GM21723 (cell line): ENCODE measurements around the gene IL16.
A peak's percentile ranks its signal among the peaks of the same experiment; 100 is the strongest.

Experiments
- ATAC-seq: cut with Tn5 transposase; IDR thresholded peaks from one replicate; pipeline ENCODE4 v1.9.1; 2021; ENCODE audit warnings: mild to moderate bottlenecking, moderate library complexity; ENCODE audit not compliant: unreplicated experiment

The IL16 gene

GRCh38 chr15:81273200-81273599, 76.5 kb downstream of the IL16 start:
- ATAC-seq = no peak

DNA sequence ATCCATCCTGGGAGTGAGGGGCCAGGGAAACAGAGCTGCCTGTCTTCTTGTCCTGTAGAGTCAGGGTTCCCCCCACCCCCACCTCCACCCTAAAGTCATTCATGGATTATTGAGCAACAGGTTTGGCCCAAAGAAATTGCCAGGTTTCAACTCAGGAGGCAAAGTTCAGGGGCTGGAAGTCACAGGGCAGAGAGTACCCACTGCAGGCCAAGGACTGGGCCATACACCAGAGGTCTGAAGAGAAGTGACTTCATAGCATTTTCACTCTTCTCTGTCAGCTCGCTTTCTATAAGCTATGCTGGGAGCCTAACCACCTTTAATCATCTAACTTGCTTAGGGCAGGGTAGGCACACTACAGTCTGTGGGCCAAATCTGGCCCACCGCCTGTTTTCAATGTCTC, 77.2 kb downstream of the IL16 start:
- ATAC-seq = no peak

- ATAC-seq = no peak
Observed at GRCh38 chr15:81274255-81274654, 77.6 kb downstream of the IL16 start.

DNA sequence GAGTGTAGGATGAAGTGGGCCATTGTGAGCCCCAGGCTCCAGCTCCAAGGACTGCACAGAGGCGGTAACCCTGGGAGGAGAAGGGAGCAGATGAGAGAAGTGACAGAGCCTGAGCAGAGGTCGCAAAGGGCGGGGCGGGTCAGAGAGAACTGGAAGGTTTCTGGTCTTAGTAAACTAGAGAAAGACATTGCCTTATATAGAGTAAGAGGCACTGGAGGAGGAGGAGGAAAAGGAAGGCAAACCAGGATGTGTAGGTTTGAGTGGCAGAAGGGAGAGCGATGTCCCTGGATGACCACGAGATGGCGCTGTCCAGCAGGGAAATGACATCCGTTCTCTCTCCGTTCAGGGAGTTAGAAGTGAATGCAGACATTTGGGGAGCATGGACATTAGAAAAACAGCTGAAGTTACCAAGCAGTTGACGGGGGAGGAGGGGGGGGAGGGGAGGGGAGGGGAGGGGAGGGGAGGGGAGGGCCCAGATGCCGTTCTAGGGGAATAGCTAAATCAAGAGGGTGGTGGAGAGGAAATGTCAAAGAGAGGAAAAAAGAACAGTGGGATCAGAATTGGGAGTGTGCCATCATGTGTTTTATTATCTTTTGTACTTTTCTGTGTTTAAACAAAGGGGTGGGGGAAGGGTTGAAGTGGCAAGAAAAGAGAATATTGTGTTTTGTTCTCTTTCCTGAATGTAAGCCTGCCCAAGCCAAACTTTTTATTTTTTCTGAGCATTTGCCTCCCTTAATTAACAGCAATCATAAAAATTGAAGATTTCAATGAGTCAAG, 78.4 kb downstream of the IL16 start:
- ATAC-seq = peak; percentile 89

DNA sequence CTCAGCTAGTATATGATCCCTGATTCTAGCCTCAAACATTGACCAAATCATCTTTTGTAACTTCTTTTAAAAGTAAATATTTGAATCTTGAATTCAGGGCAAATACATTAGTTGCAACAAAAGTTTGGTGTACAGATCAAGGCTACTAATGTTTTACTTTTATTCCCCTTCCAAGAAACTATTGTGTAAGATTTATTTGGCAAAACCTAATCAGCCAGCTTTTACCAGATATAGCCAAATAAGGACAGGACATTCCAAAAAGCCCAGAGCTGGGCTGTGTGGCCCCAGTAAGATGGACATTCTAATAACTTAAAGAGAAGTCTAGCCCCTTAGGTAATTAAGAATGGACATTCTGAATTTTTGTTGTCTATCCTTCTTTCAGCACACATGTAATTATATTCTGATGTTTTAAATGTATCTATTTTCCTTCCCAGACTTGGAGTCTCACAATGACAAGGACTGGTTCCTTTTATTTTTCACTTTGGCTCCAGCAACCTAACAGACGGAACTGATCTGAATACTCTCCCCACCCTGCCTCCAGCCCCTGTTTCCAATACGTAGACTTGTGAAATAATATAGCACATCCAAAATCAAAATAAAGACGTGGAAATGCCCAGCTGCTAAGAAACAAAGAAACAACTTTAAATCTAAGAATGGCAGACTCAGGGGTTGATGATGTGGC, 79.2 kb downstream of the IL16 start:
- no peak for ATAC-seq

GRCh38 chr15:81276967-81277366, 80.3 kb downstream of the IL16 start:
- no peak for ATAC-seq

DNA sequence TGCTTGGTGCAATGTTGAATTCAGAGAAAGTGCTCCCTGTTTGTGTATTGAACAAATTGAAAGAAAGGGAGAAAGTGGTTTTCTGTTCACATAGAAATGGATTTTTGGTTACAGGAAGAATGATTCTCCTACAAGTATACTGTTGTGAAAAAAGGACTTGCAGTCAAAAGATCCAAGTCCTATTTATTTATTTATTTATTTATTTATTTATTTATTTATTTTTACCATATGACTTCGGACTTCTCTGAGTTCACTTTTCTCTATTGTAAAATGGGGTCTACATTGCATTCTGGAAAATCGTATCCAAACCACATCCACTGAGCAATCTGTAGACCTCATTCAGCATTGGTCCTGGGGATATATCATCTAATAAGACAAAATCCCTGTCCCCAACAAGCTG, 81.2 kb downstream of the IL16 start:
- no peak for ATAC-seq

DNA sequence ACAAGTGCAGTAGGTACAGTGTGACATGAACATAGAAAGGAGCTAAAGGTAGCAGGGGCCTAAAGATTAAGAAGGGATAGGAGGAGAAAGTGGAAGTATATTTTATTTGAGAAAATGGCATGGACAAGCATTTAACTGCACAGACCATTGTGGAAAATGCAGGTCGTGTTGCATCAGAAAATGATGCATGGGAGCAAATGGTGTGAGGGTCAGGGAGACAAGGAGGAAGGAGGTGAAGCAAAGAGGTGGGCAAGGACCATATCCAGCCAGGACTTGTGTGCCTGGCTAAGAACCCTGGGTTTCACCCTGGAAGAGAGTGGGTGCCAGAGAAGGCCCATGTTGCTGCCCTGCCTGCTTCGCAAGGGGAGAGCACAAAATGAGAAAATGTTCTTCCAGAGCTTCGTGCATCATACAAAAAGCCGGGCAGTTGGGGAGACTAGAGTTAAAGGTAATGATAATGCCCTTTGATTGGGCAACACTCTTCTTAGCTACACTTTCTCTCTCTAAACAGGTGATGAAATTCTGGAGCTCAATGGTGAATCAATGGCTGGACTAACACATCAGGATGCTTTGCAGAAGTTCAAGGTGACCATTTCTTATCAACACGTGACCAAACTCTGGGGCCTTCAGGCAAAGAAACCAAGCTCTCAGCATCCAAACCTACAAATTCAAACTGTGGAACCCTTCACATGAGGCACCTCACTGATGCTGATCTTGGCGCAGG, 81.8 kb downstream of the IL16 start:
- no peak for ATAC-seq

- no peak for ATAC-seq
Observed at GRCh38 chr15:81279621-81280485, 83.2 kb downstream of the IL16 start.

GRCh38 chr15:81280696-81281455, 84.2 kb downstream of the IL16 start:
- no peak for ATAC-seq

DNA sequence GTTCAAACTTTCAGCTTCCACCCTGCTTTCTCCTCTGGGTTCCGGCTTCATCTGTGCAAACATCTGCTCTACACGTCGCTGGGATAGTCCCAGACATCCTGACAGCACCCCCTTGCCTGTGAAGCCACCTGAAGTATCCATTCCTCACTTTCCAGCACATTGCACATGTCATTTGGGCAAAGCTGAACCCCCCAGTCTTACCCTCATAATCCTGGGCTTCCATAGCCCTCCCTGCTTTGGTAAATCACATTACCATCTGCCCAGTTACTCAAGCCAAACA, 84.7 kb downstream of the IL16 start:
- ATAC-seq = no peak

GRCh38 chr15:81281766-81282605, 85.3 kb downstream of the IL16 start:
- no peak for ATAC-seq

GRCh38 chr15:81282606-81282895, 85.9 kb downstream of the IL16 start:
- no peak for ATAC-seq

GRCh38 chr15:81282911-81283310, 86.2 kb downstream of the IL16 start:
- no peak for ATAC-seq

DNA sequence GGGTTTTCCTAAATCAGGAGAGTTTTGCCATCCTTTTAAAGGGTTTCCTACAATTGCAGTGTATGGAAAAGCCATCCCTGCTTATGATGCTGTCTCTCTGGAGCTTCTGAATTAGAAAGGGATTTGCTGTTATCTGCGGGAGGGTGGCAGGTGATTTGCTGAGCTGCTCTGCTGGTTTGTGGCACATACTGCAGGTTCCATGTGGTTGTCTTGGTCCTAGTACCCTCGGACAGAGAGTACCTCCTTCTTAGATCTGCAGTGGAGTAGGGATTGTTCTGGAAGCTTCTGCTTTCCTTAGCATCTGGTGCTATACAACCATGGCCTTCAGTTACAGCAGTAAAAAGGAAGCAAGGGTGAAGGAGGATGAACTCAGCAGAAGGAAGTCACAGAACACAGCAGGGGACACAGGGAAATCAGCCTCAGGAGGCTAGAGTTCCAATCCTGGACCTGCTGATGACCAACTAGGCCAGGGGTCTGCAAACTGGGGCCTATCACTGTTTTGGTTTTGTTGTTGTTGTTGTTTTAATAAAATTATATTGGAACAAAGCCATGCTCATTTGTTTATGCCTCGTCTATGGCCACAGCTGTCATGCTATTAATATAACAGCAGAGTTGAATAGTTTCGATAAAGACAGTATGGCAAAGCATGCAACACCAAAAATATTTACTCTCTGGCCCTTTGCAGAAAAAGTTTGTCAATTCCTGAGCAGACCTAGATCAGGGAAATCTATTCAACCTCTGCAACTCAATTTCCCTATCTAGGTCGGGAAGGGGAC, 87.8 kb downstream of the IL16 start:
- no peak for ATAC-seq

DNA sequence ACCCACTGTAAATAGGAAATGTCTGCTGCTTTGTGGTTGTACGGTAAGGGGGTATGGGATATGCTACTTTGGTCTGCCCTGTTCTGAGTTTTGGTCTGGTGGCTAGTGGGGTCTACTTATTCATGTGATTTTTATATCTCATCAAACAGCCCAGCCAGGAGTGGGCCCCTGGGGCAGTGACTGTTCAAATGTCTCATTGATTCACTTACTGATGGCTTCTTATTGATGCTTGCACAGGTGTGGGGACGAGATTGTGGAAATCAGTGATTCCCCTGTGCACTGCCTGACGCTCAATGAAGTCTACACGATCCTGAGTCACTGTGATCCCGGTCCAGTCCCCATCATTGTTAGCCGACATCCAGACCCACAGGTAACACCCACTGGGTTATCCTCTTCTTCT, 88.8 kb downstream of the IL16 start:
- ATAC-seq = no peak

DNA sequence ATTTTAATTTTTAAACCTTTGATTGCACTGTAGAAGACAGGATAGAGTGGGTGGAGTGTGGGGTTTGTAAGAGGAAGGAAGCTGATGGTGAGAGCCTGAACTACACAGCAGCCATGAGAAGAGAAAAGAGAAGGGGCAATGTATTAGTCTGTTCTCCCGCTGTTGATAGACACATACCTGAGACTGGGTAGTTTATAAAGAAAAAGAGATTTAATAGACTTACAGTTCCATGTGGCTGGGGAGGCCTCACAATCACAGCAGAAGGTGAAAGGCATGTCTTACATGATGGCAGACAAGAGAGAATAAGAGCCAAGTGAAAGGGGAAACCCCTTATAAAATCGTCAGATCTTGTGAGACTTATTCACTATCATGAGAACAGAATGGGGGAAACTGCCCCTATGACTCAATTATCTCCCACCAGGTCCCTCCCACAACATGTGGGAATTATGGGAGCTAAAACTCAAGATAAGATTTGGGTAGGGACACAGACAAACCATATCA, 90.0 kb downstream of the IL16 start:
- ATAC-seq = peak; percentile 52

DNA sequence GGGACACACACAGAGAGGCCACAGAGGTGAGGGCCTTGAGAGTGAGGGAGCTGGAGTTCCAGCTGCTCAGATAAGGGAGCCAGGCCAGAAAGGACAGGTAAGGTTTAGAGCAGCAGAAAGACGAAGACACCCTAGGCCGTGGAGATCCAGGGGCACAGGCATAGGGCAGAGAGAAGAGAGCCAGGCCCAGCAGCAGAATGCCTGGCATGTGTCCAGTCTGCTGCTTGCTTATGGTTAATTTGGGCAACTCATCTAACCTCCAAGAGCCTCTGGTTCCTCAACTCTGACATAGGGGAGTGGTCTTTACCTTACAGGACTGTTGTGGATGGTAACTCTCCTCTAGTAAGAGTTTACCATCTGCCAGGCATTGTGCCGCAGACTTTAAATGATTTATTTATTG, 91.4 kb downstream of the IL16 start:
- no peak for ATAC-seq

DNA sequence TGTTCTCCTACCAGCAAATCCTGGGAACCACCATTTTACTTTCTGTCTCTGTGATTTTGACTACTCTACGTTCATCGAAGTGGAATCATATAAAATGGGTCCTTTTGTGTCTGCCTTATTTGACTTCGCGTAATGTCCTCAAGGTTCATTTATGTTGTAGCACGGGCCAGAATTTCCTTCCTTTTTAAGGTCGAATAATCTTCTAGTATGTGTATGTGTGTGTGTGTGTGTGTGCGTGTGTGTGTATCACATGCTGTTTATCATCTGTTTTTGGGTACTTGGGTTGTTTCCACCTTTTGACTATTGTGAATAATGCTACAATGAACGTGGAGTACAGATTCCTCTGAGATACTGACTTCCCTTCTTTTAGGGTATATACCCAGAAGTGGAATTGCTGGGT, 91.9 kb downstream of the IL16 start:
- ATAC-seq = no peak
